NCI-H345 (cell line): Measurements from ENCODE around the gene TRPM2.

Experiments used
- DNase-seq: peaks from one replicate; lab custom pipeline; 2025; lab: John Stamatoyannopoulos, UW

Gene TRPM2

GRCh38 chr21:44353191-44353970 is at the start of gene TRPM2:
TRPM2 (plus strand) TSS chr21:44353621; CDS start chr21:44353701, 80 bp downstream.
- DNase-seq, result no peak

GRCh38 chr21:44304011-44304616 is 49.3 kb upstream of the TRPM2 start:
- no peak for DNase-seq

DNA sequence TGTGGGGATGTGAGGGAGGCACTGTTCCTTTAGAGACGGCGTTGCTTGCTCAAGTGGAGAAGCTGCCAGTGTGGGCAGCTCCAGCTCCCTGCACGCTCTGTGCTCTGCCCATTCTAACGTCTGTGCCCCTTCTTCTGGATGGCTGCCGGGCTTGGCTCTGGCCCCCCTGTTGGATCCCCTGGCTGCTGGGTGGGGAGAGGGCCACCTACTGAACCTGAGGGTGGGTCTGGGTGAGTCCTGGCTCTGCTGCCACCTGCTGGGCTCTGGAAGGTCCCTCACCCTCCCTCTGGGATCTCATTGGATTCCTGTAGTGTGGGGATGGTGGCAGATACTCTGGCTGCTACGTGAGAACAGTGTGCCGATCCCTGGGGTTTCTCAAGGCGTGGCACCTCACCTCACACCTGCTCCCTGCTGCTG is 48.5 kb upstream of the TRPM2 start:
- peak; percentile 37 for DNase-seq

DNA sequence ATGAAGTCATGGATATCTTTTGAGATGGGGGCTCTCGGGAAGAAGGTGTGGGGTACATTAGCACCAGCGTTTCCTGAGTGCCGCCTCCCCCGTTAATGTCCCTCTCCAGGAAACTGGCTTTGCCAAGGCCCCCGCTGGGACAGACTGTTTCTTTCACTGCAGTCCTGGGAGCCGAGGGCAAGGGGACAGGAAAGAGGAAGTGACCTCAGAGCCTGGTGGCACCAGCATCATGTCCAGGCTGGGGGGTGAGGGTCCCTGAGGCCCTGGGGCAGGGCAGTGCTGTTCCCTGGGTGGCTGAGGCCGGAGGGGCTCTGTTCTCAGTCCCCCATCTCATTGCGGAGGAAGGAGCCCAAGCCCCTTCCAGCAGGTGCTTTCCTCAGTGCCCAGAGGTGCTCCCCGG is 47.7 kb upstream of the TRPM2 start:
- DNase-seq, result no peak

GRCh38 chr21:44306936-44307704 is 46.3 kb upstream of the TRPM2 start:
- DNase-seq, result no peak

DNA sequence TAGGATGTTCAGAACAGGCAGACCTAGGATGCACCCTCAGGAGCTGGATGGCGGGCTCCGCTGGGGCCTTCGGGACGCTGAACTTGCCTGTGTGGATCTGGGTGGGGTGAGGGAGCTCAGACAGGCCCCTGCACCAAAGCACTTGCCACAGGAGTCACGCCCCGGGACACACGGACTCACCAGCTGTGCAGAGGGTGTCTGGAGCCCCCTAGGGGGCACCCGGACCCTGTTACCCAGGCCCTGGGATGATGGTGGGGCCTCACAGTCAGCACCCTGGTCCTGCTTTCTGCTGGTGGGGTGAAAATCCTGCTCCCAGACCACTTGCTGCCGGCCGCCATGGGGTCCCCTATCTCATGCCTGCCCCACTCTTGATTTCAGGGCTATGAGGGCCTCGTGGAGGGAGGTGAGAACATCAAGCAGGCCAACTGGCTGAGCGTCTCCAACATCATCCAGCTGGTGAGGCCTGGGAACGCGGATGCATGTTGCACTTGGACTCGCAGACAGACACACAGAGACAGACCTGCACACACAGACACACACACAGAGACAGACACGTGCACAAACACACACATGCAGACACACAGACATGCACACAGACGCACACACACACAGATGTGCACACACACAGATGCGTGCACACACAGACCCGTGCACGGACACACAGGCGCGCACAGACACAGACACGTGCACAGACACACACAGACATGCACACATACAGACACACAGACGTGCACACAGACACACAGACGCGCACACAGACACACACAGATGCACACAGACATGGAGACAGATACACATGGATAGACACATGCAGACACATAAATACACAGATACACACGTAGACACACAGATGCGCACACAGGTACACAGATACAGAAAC is 42.6 kb upstream of the TRPM2 start:
- no peak for DNase-seq

GRCh38 chr21:44312089-44312488 is 41.3 kb upstream of the TRPM2 start:
- no peak for DNase-seq

DNA sequence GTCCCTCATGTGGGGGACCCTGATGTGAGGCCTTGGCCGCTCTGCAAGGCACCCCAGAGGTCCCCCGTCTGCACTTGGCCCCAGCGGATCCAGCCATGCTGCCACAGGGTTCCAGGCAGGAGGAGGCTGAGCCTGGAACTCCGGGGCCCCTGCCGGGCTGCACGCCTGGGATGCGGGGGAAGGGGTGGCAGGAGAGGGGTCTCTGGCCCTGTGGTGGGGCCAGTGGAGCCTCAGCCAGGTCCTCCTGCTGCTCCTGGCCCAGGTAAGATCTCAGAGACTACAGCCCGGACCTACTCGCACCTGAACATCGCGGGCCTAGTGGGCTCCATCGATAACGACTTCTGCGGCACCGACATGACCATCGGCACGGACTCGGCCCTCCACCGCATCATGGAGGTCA is 40.7 kb upstream of the TRPM2 start:
- DNase-seq, result no peak

- no peak for DNase-seq
Observed at GRCh38 chr21:44313451-44313850, 40.0 kb upstream of the TRPM2 start.

GRCh38 chr21:44314128-44314527 is 39.3 kb upstream of the TRPM2 start:
- no peak for DNase-seq

- DNase-seq, result no peak
Observed at GRCh38 chr21:44314561-44314960, 38.9 kb upstream of the TRPM2 start.

- DNase-seq, result no peak
Observed at GRCh38 chr21:44315691-44316203, 37.7 kb upstream of the TRPM2 start.

- DNase-seq, result no peak
Observed at GRCh38 chr21:44316277-44316900, 37.0 kb upstream of the TRPM2 start.

GRCh38 chr21:44317241-44317782 is 36.1 kb upstream of the TRPM2 start:
- DNase-seq, result no peak

DNA sequence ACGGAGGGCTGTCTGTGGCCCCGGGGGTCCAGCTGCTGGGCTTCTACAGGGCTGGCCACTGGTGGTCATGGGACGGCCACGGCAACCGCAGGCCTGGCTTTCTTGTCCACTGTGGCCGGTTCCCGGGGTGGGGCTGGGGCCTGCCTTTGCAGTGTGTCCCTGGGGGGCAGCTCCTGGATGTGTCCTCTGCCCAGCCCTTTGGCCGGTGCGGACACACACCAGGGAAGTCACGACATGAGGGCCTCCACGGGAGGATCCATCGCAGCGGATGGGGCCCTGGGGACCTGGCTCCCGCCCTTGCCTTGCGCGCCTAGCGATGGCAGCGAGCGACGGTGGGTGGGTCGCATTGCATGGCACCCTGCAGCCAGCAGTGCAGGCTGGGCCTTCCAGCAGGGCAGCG is 35.5 kb upstream of the TRPM2 start:
- no peak for DNase-seq

GRCh38 chr21:44318489-44319285 is 34.7 kb upstream of the TRPM2 start:
- DNase-seq, result no peak

GRCh38 chr21:44319407-44320065 is 33.9 kb upstream of the TRPM2 start:
- DNase-seq, result no peak

GRCh38 chr21:44320847-44321246 is 32.6 kb upstream of the TRPM2 start:
- no peak for DNase-seq

DNA sequence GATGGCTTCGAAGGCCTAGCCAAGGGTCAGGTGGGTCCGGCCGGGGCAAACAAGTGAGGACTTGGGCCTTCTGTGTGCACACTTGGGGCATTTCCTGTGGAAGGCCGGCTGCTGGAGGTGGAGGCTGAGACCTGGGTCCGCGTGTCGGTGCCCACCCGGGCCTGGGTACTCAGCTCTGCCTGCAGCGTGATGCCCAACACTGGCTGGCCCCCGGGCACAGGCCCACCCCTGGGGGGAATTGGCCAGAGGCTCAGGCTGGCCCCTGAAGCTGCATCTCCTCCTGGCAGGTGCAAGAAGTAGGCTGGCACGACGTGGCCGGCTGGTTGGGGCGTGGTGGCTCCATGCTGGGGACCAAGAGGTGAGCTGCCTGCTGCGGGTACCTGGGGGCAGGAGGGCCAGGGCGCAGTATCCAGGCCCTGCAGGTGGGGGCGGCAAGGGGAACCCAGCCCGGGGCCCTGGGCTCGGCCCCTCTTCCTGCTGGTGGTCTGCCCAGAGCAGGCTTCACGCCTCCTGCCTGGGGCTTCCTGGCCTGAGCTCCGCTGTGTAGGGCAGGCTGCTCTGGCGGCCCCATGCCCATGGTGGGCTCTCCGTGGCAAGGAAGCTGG is 31.5 kb upstream of the TRPM2 start:
- DNase-seq, result no peak
